ENCODE results near the gene MROH7.
"Not testable (repeated sequence)": the region's sequence is repeated elsewhere in the genome, so short reads cannot be mapped to it uniquely, and the experiment has no call there.

MROH7 gene

GRCh38 chr1:54610601-54611580 is 30.7 kb upstream of the MROH7 start:
- no peak for DNase-seq

GRCh38 chr1:54611621-54612020 is 30.0 kb upstream of the MROH7 start:
- DNase-seq = no peak

- DNase-seq = no peak
Measured at GRCh38 chr1:54614024-54614423, 27.6 kb upstream of the MROH7 start.

GRCh38 chr1:54614563-54614962 is 27.0 kb upstream of the MROH7 start:
- no peak for DNase-seq

GRCh38 chr1:54615531-54616279 is 25.9 kb upstream of the MROH7 start:
- no peak for DNase-seq

- no peak for DNase-seq
Measured at GRCh38 chr1:54619749-54620148, 21.8 kb upstream of the MROH7 start.

GRCh38 chr1:54623216-54624007 is 18.2 kb upstream of the MROH7 start, which contains the start of gene FAM151A:
Gene FAM151A (minus strand): TSS chr1:54623525. CDS start chr1:54623395, 130 bp downstream.
- no peak for DNase-seq

GRCh38 chr1:54624466-54625464 is 16.8 kb upstream of the MROH7 start:
- no peak for DNase-seq

- DNase-seq = no peak
Measured at GRCh38 chr1:54627196-54627595, 14.4 kb upstream of the MROH7 start.

GRCh38 chr1:54635804-54636203 is 5.8 kb upstream of the MROH7 start:
- DNase-seq = not testable (repeated sequence)

GRCh38 chr1:54636461-54637446 is 4.8 kb upstream of the MROH7 start:
- not testable (repeated sequence) for DNase-seq

- DNase-seq = no peak
Measured at GRCh38 chr1:54640361-54640760, 1.2 kb upstream of the MROH7 start.

- DNase-seq = no peak
Measured at GRCh38 chr1:54643736-54644135, 2.1 kb downstream of the MROH7 start.

- no peak for DNase-seq
Measured at GRCh38 chr1:54645806-54646676, 4.5 kb downstream of the MROH7 start.

GRCh38 chr1:54649130-54649898 is 7.7 kb downstream of the MROH7 start:
- no peak for DNase-seq

- DNase-seq = no peak
Measured at GRCh38 chr1:54649921-54650320, 8.3 kb downstream of the MROH7 start.

GRCh38 chr1:54650417-54650816 is 8.8 kb downstream of the MROH7 start:
- DNase-seq = no peak

- DNase-seq = no peak
Measured at GRCh38 chr1:54651608-54652007, 10.0 kb downstream of the MROH7 start.

GRCh38 chr1:54652168-54652567 is 10.6 kb downstream of the MROH7 start:
- DNase-seq = no peak

All from NCI-H1105 (cell line).